Activated CD8-positive, alpha-beta memory T cell treated with anti-CD3 and anti-CD28 coated beads for 36 hours (primary cell): Measurements from ENCODE around the gene ACAD9. TPM values are rescaled to one million over a fixed set of nuclear protein-coding genes. Genes with fewer than 3 reads are reported as not detected.
"Not testable (repeated sequence)": the region's sequence is repeated elsewhere in the genome, so short reads cannot be mapped to it uniquely, and the experiment has no call there.

ENCODE experiments used
- CTCF ChIA-PET: fragments of 350-600 bp; sonication (Branson Sonifier 250); formaldehyde crosslinking; loops from one replicate; lab custom pipeline; 2021; ENCODE audit warnings: antibody characterized with exemption; lab: Charles Lee
- POLR2A ChIA-PET: fragments of 350-600 bp; sonication (Branson Sonifier 250); formaldehyde crosslinking; loops from one replicate; lab custom pipeline; 2021; ENCODE audit warnings: antibody characterized with exemption; lab: Charles Lee
- total RNA-seq, 2 experiments: library from RNA; stranded (reverse); gene quantifications; one replicate each; pipeline ENCODE4 v1.2.3, GENCODE V29; 2021

The ACAD9 gene
- total RNA-seq, 2 experiments from 2014 or later, result 47.4 to 56.1 TPM

DNA sequence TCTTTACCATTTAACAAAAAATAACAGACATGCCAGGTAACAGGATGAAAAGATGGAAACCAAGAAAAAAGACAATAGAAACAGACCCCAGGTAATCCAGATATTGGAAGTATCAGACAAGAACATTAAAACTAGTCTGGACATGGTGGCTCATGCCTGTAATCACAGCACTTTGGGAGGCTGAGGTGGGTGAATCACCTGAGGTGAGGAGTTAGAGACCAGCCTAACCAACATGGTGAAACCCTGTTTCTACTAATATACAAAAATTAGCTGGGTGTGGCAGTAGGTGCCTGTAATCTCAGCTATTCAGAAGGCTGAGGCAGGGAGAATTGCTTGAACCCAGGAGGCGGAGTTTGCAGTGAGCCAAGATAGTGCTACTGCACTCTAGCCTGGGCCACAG lies 40.6 kb downstream of the ACAD9 start:
- ChIA-PET POLR2A (no interaction called here), CTCF (interaction anchor here (1.4 kb wide), 1 partner anchor 303 kb away, joined by 3 read pairs; no protein-coding TSS in a partner anchor)

DNA sequence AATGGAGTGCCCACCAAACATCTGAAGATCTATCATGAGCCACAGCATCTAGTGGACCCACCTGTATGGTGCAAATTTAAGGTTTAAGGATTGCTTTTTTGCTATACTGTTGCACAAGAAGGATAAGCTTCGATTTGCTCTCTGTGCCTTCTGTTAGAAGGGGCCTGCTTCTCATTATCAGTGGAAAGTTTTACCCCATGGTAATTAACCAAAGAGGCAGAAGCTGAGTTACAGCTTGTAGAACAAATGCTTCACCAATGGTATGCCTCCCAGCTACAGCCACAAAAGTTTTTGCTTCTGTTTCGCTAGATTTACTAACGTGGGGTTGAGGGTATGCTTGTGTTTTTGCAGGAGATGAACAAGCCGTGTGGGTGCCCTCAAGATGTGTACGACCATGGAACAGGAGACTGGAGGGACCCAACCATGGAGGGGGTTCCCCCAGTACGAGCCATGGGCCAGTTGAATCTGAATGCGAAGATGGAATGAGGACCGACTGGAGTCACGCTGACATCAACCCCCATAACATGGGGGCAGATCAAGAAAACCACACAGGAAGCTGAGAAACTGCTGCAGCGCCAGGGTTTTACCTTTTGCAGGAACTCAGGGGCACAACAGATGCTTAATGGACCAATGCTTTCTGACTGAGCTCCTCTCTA lies 43.5 kb downstream of the ACAD9 start:
- ChIA-PET POLR2A (no interaction called here), CTCF (interaction anchor here (1.4 kb wide), 1 partner anchor 306 kb away, joined by 3 read pairs; no protein-coding TSS in a partner anchor)

GRCh38 chr3:128923576-128923975 lies 44.2 kb downstream of the ACAD9 start:
- ChIA-PET POLR2A (no interaction called here), CTCF (interaction anchor here (1.4 kb wide), 2 partner anchors 9 to 306 kb away, joined by 3 to 4 read pairs; no protein-coding TSS in a partner anchor)

GRCh38 chr3:128923986-128924385 lies 44.6 kb downstream of the ACAD9 start:
- POLR2A ChIA-PET, result not testable (repeated sequence)
- CTCF ChIA-PET, result interaction anchor here (1.1 to 1.4 kb wide), 2 partner anchors 8 to 77 kb away, joined by 3 to 4 read pairs; no protein-coding TSS in a partner anchor

DNA sequence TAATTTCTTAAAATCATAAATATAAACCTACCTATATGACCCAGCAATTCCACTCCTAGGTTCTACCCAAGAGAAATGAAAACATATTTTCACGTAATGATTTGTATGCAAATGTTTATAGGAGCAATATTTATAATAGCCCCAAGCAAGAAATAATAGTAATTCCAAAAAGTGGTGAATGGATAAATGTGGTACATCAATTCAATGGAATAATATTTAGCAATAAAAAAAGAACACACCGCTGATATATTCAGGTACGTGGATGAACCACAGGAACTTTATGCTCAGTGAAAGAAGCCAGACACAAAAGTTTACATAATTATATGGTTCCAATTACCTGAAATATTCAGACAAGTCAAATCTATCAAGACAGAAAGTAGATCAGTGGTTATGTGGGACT lies 49.9 kb downstream of the ACAD9 start:
- ChIA-PET POLR2A (no interaction called here), CTCF (no interaction called here)

- ChIA-PET POLR2A (no interaction called here), CTCF (interaction anchor here (0.9 kb wide), 1 partner anchor 56 kb away, joined by 4 read pairs; no protein-coding TSS in a partner anchor)
These were observed 51.6 kb downstream of the ACAD9 start for GRCh38 chr3:128931046-128931445.

DNA sequence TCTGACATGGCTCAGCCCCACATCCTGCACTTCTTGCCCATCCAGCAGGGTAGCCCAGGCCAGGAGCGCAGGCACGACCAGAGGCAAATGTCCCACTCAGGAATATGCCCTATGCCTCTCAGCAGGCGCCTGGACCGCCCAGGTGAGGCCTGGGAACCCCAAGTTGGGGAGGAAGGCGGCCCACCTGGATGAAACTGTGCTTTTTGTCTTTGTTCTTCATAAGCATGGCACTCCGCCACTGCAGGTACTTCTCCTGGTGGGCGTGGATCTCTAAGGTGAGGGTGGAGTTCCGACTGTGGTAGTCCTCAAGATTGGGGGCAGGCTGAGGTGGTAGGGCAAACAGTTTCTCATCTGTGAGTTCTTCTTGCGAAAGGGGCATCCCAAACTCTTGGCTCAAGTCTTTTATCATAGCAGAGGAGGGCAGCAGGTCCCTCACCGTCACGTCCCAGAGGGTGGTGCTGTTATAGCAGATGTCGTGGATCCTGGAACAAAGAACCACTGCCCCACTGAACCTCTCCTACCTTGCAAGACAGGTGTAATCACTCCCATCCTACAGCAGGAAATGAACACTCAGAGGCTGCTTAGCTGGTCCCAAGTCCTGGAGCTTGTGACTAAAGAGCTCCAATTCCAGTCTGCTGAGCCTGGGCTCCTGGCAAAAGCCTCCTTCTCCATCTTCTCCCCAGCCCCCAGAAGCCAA lies 53.2 kb downstream of the ACAD9 start:
- POLR2A ChIA-PET, result no interaction called here
- CTCF ChIA-PET, result interaction anchor here (1.0 kb wide), 1 partner anchor 9 kb away, joined by 4 read pairs; no protein-coding TSS in a partner anchor

DNA sequence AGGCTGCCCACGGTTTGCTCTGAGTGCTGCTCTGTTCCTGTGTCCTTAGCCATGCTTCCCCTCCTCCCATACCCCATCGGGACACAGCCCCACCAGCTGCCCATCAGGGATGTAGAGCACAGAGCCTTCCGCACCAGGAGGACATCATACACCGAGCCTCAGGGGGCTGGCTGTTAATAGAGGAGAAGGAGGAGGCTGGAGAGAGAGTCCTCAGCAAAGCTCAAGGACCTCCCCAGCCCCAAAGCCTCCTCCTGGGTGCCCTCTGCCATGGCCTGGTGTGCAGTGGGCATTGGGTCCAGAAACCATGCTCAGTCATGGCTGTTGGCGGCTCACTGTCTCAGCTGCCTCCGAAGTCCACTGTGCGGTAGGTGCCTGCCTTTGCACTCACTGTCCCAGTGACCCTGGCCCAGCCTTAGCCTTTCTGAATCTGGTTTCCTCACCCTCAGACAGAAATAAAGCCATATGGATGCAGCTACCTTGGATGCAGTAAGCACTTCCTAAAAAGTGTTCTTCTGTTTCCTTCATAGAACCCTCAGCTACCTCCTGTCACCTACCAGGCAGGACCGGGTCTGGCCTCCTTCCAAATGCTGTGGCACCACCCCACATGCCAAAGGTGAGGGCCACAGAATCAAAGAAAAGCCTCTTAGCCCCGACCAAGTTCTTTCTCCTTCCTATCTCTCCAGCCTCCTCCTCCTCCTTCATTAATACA lies 53.9 kb downstream of the ACAD9 start:
- CTCF ChIA-PET, result no interaction called here
- POLR2A ChIA-PET, result no interaction called here

GRCh38 chr3:128933922-128934253 lies 54.5 kb downstream of the ACAD9 start:
- ChIA-PET CTCF (no interaction called here), POLR2A (no interaction called here)

DNA sequence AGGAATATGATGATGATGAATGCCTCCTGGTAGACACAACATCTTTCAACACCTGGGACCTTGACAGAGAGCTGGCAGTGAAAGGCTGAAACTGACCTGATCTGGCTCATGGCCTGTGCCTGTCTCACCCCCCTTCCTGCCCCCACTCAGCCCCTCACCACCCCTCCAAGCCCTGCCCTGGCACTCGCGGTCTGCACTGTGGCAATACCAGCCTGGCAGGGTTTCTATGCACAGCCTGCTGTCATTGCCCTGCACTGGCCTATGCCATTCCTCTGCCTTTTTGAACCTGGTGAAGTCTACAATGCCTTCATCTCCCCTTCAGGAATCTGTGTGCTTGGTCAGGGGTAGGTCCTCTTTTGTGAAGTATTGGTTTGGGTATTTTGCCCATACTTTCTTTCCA lies 56.5 kb downstream of the ACAD9 start:
- ChIA-PET CTCF (no interaction called here), POLR2A (no interaction called here)

DNA sequence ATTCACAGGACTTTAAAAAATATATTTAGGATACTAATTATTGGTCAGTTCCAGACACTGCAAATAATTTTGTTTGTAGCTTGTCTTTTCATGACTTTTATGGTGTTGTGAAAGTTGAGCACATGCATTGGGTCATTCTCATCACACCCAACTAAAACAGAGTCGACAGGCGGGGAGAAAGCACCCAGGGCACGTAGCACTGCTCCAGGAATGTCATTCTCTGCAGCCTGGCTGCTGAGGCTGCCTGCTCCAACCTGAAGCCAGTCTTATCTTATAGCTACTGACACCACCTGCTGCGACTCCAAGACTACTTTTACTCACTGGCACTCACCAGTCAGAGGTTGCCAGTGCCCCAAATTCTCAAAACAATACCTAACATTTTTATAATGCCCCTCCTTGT lies 56.9 kb downstream of the ACAD9 start:
- ChIA-PET POLR2A (no interaction called here), CTCF (no interaction called here)

DNA sequence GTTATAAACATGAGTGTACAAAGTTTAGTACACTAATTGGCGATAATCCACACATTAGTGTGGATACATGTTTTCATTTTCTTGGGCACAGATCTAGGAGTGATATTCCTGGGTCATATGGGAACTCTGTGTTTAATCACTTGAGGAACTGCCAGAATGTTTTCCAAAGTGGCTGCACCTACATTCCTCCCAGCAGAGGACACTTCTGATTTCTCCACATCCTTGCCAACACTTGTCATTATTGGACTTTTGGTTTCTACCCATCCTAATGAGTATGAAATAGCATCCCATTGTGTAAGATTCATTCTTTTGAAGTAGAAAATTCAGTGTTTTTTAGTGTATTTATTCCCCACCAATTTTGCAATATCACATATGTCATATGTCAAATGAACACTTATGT lies 60.8 kb downstream of the ACAD9 start:
- CTCF ChIA-PET, result no interaction called here
- POLR2A ChIA-PET, result no interaction called here

DNA sequence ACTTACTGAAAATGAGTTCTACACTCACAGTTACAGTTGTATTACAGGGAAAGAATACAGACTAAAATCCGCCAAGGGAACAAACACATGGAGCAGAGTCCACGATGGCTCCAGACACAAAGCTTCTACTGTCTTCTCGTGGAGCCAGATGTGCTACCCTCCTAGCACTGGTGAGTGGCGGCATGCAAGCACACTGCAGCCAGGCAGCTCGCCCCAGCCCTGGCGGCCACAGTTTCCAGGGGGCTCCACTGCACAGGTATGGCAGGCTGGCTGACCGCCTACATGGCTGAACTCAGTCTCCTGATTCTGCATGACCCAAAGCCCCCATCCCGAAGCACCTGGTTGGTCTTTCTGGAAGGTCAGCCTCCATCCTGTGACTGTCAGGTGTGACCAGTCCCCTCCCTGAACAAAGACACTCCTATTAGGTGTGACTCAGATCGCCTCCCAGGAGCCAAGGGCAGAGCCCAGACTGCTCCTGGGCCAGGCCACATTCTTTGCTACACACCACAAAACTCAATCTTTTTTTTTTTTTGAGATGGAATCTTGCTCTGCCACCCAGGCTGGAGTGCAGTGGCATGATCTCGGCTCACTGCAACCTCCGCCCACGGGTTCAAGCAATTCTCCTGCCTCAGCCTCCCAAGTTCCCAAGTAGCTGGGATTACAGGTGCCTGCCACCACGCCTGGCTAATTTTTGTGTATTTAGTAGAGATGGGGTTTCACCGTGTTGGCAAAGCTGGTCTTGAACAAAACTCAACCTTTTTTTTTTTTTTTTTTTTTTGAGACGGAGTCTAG lies 62.9 kb downstream of the ACAD9 start:
- CTCF ChIA-PET, result no interaction called here
- POLR2A ChIA-PET, result no interaction called here

DNA sequence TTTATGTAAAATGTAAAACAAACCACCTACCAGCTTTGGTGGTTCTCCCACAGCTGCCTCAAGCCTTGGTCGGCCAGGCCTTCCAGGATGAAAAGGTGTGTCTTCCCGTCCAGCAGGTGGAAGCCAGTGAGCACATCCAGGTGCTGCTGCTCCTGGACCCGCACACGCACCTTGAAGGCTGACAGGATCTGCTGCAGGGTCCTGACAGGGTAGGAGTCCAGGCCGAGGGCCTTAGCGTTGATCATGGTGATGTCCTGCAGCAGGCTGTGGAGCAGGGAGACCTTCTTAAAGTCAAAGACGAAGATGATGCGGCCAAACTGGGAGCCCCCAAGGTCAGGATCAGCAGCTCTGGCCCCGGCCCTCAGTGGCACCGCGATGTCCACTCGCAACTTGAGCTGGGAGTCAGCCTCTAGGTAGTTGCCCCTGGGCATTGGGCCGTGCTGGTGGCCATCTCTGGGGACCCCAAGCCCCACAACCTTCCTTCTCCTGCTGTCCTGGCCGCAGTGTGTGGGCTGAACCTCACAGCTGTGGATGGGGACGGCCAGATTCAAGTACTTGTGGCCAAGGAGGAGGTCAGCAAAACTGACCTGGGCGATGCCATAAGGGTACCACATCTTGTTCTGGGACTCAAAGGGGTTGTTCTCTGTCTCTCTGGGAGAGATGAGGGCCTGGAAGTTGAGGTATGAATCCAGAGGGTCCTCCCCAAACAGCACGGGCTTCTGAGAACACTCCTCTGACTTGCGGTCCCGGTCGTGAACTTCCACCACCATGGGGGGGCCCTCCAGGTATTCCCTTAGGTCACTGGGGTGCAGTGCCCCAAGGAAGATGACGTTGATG lies 65.8 kb downstream of the ACAD9 start:
- ChIA-PET POLR2A (no interaction called here), CTCF (no interaction called here)

DNA sequence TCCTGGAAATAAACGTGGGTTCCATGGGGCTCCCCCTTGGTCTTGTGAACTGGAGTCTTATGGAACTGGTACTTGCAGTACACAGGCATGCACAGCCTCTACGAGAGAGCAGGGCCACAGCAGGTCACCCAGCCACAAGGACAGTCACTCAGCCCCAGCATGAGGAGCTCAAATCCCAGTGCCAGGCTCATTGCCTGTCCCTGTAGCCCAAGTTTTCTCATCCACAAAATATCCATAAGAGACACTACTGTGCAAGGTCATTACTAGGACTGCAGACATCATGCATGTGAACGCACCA lies 66.4 kb downstream of the ACAD9 start:
- ChIA-PET POLR2A (no interaction called here), CTCF (no interaction called here)

DNA sequence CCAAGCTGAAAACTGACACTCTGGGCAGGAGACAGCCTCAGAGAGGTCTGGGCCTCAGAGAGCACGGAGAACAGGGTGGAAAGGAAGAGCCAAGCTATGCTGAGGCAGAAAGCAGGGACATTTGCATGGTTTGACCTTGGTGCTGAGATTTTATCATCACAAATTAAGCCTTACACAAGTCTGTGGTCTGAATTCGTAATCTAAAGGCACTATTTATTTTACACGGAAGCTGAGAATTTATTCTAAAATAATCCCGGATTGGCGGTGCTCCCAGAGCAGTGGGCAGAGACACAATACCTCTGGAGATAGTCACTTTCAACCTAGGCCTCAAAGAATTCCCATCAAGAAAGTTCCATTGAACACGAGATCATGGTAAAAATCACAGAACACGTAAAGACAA lies 67.0 kb downstream of the ACAD9 start:
- POLR2A ChIA-PET, result no interaction called here
- CTCF ChIA-PET, result no interaction called here

DNA sequence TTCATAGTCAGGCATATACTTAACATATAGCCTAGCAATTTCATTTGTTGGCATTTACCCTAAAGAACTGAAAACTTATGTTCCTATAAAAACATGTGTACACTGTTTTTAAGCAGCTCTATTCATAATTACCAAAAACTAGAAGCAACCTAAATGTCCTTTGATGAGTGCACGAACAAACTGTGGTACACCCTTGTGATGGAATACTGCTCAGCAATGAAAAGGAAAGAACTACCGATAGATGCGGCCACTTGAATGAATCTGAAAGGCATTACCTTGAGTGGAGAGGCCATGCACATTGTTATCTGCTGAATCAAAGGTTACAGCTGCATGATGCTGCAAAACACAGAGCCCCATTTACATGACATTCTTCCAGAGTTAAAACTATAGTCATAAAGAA lies 69.7 kb downstream of the ACAD9 start:
- POLR2A ChIA-PET, result no interaction called here
- CTCF ChIA-PET, result interaction anchor here (0.9 kb wide), 1 partner anchor 103 kb away, joined by 6 read pairs; no protein-coding TSS in a partner anchor

DNA sequence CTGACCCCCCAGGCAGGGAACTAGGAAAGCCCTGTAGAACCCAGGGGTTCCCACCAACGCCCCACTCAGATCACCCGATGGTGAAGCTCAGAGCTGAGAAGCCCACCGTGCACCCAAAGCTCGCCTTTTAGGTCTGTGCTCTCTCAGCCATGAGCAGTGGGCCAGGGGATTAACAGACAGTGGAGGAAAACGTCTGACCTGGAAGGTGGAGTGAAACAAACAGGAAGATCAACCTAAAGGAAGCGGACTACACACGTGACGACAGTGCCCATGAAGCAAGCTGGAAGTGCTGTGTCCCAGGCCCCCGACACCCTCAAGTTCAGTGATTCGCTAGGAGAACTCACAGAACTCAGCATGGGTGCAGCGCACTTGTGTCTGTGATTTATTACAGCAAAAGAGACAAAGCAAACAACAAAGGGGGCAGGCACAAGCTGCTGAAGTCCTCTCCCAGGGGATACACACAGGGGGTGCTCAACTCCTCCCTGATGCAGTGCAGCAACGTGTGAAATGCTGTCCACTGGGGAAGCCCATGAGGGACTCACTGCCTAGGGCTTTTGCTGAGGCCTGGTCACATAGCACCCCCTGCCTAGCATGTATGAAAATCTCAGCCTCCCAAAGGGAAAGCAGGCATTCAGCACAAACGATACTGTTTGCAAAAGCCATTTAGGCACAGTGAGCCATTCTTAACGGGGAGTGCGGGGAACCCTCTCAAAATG lies 71.0 kb downstream of the ACAD9 start:
- ChIA-PET POLR2A (interaction anchor here (0.6 kb wide), 1 partner anchor 336 kb away, joined by 4 read pairs; no protein-coding TSS in a partner anchor), CTCF (interaction anchor here (0.6 kb wide), 1 partner anchor 277 kb away, joined by 3 read pairs; no protein-coding TSS in a partner anchor)
